NCI-H187 treated with DMSO at 0.1 percent for 48 hours (cell line): Measurements from ENCODE around the gene ITPK1.

Source experiments
- DNase-seq: peaks from one replicate; lab custom pipeline; 2025; lab: John Stamatoyannopoulos, UW

The ITPK1 gene

DNA sequence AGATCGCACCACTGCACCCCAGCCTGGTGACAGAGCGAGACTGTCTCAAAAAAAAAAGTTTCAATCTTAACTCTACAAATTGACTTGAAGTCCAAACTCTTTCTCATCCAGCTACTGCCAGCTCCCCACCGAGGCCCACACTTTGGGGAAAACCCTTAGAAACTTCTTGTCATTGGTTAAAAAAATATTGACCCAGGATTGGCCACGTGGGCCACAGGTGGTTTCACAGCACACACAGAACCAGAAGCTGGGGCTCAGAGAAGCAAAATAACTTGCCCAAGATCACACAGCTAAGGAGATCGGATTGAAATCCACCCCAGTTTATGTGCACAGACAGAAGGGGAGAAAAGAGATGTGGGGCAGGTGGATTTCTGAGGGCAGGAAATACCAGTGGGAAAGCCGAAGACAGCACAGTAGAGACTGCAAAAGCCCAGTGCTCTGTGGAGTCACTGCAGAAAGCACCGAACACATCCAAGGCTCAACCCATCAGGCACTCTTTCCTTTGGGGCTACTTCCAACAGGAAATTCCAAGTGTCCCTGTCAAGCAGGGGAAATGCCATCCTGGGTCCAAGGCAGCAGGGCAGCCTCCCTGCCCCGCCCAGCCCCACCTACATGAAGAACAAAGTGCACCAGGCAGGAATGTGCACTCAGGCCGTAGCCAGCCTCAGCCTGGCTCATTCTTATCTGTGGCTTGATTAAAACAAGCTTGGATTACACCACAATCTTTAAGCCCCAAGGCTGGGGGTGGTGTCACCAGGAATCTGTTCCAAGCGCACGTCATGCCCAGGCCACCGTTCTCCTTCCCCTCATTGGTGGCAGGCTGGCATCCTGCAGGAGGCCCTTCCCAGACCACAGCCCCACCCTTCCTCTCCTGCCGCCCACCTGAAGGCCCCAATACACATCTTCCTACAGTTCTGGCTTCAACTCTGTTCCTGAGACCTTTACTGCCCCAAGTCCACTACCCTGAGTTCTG lies 72.5 kb downstream of the ITPK1 start:
- DNase-seq: no peak

DNA sequence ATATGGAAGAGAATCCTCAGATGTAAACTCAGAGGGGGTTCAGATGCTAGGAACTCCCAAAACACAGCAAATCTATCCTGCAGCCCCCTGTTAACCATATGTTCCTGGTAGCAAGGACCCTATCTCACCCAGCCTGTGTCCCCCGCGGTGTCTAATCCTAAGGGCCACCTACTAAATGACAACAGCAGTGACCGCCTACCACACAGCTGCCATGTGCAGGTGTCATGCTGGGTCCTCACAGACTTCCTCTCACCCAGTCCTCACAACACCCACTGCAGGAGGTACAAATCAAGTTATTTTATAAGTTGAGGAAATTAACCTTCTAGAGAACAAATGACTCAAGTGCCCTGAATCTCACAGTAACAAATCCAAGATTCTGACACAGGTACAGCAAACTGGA lies 73.9 kb downstream of the ITPK1 start:
- DNase-seq: no peak

DNA sequence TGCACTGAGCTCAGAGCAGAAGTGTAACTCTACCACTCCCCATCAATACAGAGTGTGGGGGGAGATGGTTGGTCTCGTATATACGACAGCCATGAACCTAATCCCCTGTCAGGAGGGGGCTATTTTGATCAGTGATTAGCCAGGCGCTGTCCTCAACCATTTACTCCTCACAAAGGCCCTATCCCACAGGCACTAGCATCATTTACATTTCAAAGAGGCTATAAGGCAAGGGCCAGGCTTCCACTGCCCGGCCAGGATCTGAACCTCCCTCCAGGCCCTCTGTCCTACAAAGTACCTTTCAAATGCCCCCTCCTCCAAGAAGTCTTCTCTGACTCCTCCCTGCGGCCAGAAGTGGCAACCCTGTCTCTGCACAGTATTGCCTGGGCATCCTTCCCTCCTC lies 74.7 kb downstream of the ITPK1 start:
- no peak for DNase-seq

DNA sequence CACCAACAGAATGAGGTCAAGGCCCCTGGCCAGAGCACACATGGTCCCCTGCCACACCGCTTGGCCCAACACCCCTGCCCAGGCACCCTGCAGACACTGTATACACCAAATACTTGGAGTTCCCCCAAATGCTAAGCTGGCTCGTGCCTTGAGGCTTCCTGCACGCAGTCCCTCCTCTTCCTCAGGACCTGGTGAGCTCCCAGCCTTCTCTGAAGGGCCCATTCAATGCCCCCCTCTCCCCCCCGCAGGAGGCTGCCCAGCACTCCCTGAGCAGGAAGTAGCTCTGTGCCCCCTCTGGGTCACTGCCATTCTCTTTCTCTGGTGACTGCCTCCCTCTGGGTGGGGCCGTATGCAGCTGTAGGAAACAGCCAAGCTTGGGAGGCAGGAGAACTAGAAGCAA lies 75.3 kb downstream of the ITPK1 start:
- no peak for DNase-seq

DNA sequence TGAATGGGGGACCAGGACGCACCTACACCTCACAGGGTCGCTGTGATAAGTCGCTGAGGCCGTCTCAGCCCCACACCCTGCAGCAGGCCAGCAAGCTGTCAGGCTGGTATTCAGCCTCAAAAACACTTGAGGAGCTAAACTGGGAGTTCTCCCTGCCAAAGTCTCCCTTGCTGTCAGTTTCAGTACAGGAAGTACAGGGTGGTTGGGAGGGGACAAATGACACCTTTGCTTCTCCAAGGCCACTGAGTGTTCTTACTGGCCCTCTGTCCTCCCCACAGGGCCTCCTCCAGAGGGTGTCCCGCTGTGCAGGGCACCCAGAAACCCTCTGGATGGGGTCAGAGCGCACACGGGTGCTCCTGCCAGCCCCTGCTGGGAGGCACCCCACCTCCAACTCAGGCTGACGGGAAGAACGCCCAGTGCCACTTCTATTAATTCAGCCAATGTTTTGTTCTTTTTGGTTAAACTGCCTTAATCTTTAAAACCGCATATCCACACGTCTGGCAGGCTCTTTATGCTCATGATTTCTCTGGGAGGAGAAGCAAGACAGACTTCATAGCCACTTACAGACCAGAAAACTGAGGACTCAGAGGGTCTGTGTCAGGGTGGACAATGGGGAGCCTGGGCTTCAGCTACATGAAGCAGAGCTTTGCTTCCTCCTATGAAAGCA lies 75.9 kb downstream of the ITPK1 start:
- no peak for DNase-seq

DNA sequence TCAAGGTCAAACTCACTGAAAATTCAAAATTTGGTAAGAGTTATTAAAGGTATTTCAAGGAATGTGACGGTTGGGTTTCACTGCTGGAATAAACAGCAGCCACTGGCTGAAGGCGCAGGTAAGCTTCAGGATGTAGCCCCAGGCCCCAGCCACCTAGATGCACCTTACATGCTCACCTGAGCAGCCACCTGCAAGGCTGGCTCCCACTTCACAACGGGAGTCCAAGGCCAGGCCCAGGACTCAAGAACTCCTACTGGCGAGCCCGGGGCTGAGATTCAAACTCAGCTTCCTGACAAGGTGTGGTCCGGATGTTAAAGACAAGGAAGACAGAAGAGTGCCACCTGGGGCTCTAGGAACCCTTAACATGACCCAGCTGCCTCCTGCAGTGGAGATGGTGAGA lies 78.4 kb downstream of the ITPK1 start:
- no peak for DNase-seq

DNA sequence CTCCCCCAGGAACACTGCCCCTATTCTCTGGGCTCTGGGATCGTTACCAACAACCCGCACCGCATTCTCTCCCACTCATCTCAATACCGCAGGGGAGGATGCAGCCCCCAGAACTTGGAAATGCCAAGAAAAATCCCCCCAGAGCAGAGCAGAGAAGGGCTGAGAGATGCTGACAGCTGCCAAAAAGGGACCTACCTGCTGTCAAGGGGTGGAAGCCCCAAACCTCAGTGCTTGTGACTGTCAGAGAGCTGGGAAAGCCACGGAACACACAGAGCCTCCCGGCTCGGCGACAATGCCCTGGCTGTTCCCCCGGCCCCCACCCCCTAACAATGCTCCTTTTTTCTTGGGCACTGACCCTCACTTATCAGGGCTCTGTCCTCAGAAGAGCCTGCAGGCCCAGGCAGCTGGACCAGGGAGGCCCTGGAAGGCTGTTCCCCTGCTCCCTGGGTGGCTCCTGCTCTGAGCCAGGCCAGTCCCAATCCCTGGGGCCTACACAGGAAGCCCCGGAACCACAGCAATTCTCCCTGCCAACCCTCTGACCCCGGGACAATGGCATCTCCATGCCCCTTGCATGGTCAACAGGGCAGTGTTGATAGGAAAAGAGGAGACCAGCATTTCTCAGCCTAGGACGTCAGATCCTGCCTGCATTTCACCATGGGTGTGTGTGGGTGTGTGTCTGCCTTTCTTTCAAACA lies 78.9 kb downstream of the ITPK1 start:
- no peak for DNase-seq

DNA sequence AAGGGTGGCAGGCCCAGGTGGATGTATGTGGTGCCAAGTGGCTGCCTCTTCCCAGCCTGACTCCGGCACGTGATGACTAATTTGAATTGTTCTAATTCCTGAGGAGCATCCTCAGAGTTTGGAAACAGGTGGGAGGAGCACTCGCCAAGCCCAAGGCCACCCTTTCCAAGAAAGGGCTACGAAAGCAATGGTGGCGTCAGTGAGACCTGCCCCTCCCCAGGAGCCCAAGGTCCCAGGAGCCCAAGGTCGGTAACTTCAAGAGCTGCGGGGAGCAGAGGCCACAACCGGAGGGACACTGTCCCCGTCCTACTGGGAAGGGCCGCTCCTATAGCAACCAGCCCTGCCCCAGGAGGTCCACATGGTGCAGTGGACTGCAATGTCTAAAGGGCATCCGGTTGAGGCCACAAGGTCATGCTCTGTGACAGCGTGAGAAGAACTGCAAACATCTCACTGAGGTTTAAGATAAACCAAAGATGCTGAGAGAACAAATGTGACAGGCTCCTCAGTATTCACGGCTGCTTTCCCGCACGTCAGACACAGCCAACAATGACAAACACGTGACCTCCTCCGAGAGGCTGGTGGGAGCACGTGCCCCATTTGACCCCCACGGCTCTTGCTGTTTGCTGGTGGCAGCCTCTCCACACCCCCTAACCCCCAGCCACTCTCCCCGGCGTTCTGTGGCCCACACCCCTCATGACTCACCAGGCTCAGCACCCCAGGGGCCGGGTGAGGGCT lies 79.6 kb downstream of the ITPK1 start:
- no peak for DNase-seq

DNA sequence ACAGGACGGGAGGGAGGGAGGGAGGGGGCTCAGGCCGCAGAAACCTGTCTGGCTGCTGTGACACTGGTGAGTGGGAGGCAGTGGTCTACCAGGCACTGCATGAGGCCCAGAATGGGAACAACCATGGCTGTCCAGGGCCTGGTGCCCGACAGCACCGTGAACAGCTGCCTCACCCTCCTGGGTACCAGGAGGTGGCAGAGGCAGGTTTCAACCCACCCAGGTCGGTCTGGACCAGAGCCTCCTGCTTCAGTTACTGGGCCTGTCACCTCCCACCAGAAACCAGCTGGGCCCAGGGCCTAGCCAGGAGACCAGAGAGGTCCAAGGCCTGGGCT lies 80.2 kb downstream of the ITPK1 start:
- no peak for DNase-seq

DNA sequence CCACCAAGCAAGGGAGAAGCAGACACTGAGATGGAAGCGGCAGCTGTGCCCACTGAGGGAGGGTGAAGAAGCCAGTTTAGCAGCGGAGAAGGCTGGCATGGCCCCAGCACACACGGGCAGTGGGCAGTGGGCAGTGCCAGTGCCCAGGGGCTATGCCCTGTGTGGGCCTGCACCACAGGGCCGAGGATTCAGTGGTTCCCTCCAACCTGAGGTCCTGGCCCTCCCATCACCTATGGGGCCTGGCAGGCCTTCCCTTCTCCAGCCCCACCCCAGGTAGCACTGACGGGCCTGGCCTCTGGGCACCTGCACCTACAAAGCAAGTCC lies 81.1 kb downstream of the ITPK1 start:
- DNase-seq: no peak

DNA sequence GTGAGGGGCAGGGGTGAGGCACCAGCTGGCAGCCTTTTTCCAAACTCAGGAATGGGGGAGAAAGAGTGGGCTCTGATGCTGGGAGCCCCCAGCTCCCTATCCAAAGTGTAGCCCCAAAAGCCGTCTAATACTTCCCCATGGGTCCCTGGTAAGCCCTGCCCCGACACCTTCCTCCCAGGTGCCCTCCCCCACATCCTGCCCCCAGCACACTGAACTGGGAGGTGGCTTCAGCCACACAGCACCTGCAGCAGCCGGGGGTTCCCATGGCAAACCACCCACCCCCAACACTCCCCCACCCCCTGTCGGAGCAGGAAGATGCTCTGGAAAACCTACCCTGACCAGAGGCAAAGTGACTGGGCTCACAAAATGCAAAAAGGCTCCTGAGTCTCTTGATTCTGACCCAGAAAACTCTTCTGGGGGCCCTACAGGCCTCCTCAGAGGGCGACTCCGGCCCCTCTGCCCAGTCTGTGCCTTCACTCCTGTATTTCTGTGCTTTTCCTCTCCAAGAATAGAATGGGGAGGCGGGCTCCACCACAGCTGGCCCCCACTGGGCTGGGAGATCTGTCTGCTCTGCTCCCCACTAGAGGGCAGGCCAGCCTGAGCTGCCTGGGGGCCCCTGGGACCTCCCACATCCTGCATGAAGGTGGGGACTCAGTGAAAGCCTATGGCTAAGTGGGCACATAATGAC lies 81.6 kb downstream of the ITPK1 start:
- DNase-seq: no peak

DNA sequence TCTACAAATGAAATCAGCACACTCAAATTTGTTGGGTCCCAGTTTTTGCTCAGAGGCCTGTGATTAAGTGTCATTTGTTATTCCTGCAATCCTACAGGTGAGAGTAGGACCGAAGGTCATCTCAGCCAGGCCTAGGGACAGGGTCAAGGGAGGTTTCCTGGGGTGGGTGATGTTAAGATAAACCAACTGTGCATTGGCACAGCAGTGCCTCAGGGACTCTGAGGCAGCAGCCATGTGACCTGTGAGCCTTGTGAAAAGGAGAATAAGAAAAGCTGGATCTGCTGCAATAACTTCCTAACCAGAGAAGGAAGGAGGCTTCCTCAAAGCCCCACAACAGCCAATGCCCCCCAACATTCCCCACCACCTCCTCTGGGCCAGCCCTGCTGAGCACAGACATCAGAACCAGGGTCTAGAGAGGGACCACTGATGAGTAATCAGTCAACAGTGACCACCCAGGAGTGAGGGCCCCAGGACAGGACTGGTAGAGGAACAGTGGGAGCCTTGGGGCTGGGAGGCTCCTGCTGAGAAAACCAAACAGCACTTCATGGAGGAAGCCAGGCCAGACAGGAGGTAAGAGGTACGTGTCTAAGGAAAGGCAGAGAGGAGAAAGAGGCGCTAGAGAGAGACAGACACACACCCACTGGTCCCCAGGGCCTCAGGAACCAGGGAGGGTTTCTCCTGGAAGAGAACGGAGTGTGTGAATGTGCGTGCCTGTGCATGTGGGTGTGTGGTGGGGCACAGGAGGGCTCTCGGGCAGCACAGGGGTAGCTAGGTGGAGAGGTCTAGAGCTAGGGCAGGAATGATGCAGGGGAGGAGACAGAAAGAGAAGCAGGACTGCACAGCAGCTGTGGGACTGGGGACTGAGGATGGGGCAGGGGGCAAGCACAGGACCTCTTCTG lies 82.4 kb downstream of the ITPK1 start:
- DNase-seq: no peak

DNA sequence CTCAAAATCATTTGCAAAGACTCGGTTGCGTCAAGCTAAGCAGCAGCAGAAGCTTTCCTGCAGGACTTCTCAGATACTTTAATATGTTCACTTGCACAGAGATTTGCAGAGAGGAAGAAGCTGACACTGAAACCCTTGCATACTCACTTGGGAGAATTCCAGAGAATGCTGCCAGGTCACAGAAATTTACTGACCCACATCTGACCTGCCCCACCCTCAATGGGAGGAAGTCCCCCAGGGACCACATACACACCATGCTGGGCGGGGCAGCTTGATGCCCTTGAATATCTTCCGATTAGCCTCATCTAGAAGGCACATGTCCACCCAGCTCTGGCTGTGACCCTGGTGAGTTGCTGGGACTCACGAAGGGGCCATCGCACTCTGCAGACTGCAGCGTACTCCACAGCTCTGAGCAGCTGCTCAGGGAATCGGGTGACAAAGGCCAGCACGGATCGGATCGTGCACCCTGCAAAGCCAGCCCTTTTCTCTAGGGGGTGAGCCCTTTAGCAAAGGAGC lies 83.2 kb downstream of the ITPK1 start:
- no peak for DNase-seq

DNA sequence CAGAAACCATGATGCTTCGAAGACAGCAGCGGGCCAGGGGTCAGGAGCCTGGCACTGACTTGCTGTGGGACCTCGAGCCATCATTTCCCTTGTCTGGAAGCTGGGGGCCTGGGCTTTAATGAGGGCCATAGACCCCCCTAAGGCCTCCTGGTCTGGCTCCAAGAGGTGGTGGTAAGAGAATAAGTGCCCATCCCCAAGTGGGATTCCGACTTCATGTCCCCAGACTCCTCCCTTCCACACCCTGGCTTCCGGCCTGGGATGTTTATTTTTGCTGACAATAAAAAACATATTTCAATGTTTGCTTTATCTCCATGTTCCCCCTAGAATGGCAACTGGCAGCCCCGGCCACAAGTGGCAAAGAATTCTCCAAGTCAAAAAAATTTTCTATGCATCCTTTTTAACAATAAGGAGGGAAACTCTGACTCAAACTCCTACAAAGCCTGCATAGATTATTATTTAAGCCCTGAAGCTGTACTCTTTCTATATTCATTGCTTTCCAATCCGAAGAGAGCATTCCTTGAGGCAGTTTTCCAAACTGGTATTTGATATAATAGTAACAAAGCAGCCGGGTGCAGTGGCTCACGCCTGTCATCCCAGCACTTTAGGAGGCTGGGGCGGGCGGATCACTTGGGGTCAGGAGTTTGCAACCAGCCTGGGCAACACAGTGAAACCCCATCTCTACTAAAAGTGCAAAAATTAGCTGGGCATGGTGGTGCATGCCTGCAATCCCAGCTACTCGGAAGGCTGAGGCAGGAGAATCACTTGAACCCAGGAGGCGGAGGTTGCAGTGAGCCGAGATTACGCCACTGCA lies 84.0 kb downstream of the ITPK1 start:
- DNase-seq: no peak

DNA sequence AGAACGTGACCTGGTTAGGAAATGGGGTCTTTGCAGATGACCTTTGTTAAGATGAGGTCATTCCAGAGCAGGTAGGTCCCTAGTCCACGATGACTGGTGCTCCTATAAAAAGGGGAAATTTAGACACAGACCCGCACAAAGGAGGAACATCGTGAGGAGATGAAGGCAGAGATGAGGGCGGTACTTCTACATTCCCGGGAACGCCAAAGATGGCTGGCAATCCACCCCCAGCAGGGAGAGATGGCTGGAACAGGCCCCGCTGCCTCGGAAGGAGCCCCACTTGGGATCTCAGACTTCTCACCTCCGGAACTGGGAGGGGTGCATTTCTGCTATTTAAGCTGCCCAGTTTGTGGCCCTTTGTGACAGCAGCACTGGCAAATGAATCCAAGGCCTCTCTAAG lies 85.0 kb downstream of the ITPK1 start:
- no peak for DNase-seq

DNA sequence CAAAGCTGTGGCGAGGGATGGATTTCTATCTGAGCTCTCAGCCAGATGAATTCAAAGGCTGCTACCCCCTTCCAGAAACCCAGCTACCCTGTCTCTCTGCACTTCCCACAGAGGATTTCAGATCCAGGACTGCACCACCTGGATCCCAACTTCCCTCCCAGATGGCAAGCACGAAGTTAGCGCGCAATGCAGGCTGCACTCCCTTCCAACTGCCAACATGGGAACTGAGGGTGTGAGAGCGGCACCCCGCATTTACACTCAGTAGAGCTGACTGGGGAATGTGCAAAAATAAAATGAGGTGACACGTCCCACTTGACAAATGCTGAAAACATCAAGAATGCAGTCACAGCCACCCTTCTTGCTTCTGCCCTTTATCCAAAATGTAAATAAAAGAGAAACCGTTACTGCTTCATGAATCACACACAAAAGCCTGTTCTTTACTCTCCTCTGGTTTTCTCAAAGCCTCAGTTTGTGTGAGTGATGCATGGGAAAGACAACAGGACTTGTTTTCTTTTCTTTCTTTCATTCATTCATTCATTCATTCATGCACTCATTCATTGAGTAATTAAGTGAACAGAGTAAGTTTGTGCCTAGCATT lies 85.7 kb downstream of the ITPK1 start:
- no peak for DNase-seq

DNA sequence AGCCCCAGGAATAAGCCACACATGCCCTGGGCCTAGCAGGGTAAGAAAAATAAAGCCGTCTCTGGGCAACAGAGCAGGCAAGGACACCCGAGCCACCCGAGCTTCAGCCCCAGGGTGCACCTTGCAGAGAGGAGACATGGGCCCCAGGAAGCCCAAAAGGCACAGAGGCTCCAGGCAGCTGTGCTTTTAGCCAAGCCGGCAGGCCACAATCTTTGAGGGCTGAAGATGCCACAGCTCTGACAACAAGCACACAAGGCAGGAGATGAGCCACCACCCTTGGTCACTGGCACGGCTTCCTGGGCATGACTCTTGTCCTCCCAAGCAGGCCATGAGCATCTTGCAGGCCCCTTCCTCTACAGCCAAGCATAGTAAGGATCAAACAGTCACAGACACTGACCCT lies 86.3 kb downstream of the ITPK1 start:
- DNase-seq: no peak

DNA sequence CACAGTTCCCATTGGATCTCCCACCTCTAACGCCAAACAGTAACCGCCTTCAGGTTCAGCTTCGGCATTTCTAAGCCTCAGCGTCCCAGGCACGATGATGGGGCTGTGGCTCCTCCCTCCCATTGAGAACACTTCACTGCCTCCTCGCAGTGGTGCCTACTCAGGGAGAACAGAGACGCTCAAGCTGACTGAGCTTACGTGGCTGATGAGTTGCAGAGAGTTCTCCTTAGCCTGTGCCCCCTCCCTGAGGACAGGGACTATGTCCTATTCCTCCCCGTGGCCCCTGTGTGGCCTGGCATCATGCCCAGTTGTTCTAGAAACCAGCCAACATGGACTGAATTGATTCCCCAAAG lies 87.0 kb downstream of the ITPK1 start:
- no peak for DNase-seq
